T-helper 1 cell treated with Interleukin-12 subunit alpha and Interleukin-12 subunit beta and Interleukin-4 antibody, amounts not matched to agents 30 ng/mL and 1 ng/mL, for 36 hours (primary cell): Measurements from ENCODE around the gene IL15. TPM values are rescaled to one million over a fixed set of nuclear protein-coding genes. Genes with fewer than 3 reads are reported as not detected.

Experiments used
- intact Hi-C: fragments of 100-400 bp; cut with micrococcal nuclease; formaldehyde crosslinking; loops from one replicate; pipeline ENCODE4 v1.15.1; 2024
- total RNA-seq: library from RNA; stranded (reverse); gene quantifications from 2 replicates; pipeline ENCODE4 v1.2.3, GENCODE V29; 2022

IL15 gene
- total RNA-seq, 1 donor from 2014 or later = 4.0 TPM

- intact Hi-C loops = no loop called here
Observed at GRCh38 chr4:141763374-141763773, 127.0 kb downstream of the IL15 start.

DNA sequence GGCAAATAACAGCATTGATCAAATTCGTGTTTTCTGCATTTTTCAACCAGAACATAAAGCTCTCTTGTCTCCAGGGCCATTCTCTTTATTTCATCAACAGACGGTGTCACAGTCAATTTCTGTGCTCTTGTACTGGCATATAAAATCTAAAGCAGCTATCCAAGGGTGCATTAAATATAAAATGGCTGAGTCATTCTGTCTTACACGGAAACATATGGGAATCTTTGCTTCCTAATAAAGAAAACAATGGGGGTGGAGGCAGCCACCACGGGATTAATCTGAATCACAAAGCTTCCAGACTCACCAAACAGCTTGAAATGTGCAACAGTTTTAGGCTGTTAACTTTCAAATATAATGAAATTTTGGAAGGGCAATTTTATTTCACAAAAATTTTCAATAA is 132.6 kb downstream of the IL15 start:
- intact Hi-C loops = no loop called here

DNA sequence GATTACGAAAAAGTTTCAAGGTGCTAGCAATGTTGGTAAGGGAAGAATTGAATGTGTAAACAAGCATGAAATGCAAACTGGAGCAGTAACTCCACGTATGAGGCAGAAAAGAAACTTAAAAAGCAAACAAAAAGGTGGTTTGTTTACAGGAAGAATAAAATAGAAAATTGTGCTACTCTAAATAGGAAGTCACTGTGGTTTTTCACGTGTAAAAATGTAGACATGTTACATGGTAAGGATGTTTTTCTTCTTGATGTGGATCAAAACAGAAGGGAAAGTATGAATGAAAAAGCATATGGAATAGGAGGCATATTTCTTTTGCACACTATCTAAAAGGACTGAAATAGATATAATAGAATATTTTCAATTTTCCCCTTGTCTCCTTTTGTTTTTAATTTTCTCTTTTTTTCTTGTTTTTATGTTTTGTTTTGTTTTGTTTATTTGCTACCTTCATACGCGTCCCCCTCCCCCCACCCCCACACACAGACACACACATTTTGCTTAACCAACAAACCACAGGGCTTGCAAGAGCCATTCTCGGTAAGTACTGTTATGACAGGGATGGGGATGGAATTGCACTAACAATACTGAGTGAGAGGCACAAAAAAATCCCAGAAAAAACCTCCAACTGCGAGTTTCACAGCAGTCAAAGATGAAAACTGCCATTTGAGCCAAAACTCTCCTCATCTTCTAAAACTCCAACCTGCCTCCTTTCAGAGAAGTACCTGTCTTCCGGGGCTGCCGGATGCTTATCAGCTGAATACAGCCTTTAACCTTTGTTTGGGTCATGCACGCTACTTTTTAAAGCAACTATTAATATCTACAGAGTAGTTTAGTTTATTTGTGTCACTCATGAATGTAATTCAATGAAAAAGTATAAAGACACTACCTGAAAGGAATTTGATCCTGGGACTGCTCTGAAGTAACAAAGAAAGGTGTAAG is 135.8 kb downstream of the IL15 start:
- intact Hi-C loops = loop anchor here (1.0 to 5.0 kb wide), 3 partner anchors 135 to 1075 kb away; partner anchors contain the start of genes IL15 and INPP4B

DNA sequence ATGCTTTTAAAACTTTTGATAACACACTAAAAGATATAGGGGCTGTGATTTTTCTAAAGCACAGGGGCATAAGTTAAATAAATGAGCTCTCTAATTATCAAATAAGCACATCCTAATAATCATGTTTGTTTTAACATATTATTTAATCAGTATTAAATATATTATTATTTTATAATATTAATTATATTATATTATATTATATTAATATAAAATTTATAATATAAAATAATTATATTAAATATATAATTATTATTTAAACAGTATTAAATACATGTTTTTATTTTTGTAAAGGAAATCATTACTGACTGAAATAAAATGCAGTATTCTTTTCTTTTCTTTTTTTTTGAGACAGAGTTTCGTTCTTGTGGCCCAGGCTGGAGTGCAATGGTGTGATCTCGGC is 136.5 kb downstream of the IL15 start:
- intact Hi-C loops = loop anchor here (1.0 to 5.0 kb wide), 3 partner anchors 136 to 1074 kb away; partner anchors contain the start of genes IL15 and INPP4B

DNA sequence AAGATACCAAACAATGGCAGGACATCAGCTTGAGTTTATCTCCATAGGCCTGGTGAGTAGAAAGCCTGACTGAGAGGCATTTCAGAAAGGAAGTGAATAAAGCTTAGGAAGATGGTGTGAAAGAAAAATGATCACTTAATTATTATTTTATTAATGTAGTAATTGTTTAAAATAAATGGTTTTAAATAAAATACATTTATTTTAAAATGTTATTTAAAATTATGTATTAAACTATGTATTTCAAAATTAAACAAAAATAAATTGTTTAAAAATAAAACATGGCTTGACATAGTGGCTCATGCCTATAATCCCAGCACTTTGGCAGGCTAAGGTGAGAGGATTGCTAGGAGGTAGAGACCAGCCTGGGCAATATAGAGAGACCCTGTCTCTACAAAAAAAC is 145.8 kb downstream of the IL15 start:
- intact Hi-C loops = no loop called here
